ENCODE results near the gene FGFRL1. TPM values are rescaled to one million over a fixed set of nuclear protein-coding genes. Genes with fewer than 3 reads are reported as not detected.

The FGFRL1 gene
- total RNA-seq, 1 donor from 2014 or later: 59.8 TPM

- H3K27ac Mint-ChIP-seq (ENCODE audit: unreplicated experiment): peak overlapping the region; percentile 95
- no peaks in the 10 kb centered on the region for H3K27me3 Mint-ChIP-seq (ENCODE audit: unreplicated experiment)
- DNase-seq (ENCODE audit: extremely low spot score, unreplicated experiment): no peak
- H3K4me1 Mint-ChIP-seq (ENCODE audit: unreplicated experiment): peaks cover 60% of the 10 kb centered on the region
- no peaks in the 10 kb centered on the region for H3K36me3 Mint-ChIP-seq (ENCODE audit: unreplicated experiment)
- peak overlapping the region; percentile 48 for H3K4me3 Mint-ChIP-seq (ENCODE audit: unreplicated experiment)
- no peaks in the 10 kb centered on the region for H3K9me3 Mint-ChIP-seq (ENCODE audit: unreplicated experiment)
- TF ChIP-seq, protein P1, sequence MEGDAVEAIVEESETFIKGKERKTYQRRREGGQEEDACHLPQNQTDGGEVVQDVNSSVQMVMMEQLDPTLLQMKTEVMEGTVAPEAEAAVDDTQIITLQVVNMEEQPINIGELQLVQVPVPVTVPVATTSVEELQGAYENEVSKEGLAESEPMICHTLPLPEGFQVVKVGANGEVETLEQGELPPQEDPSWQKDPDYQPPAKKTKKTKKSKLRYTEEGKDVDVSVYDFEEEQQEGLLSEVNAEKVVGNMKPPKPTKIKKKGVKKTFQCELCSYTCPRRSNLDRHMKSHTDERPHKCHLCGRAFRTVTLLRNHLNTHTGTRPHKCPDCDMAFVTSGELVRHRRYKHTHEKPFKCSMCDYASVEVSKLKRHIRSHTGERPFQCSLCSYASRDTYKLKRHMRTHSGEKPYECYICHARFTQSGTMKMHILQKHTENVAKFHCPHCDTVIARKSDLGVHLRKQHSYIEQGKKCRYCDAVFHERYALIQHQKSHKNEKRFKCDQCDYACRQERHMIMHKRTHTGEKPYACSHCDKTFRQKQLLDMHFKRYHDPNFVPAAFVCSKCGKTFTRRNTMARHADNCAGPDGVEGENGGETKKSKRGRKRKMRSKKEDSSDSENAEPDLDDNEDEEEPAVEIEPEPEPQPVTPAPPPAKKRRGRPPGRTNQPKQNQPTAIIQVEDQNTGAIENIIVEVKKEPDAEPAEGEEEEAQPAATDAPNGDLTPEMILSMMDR (IDR thresholded peaks at IDR 0.05): no peak
These were observed 30.5 kb downstream of the FGFRL1 start for GRCh38 chr4:1041936-1042330.

DNA sequence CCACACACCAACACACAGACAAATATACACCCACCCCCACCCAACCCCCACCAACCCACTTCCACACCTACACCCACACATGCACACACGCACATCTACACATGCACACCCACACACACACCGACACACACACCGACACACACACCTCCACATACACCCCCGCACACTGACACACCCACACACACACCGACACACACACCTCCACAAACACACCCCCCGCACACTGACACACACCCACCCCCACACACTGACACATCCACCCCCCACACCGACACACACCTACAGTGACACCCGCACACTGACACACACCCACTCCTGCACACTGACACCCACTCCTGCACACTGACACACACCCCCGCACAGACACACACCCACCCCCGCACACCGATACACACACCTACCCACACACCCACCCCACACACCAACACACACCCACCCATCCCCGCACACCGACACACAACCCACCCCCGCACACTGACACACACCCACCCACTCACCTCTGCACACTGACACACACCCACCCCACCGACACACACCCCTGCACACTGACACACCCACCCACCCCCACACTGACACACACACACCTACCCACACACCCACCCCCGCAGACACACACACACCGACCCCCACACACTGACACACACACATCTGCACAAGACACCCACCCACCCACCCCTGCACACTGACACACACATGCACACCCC, 31.1 kb downstream of the FGFRL1 start:
- Mint-ChIP-seq H3K4me3 (ENCODE audit: unreplicated experiment) (no peak overlapping the region), H3K9me3 (ENCODE audit: unreplicated experiment) (no peaks in the 10 kb centered on the region), H3K36me3 (ENCODE audit: unreplicated experiment) (no peaks in the 10 kb centered on the region), H3K27ac (ENCODE audit: unreplicated experiment) (peak overlapping the region; percentile 95), H3K27me3 (ENCODE audit: unreplicated experiment) (no peaks in the 10 kb centered on the region), H3K4me1 (ENCODE audit: unreplicated experiment) (peaks cover 64% of the 10 kb centered on the region)
- DNase-seq (ENCODE audit: extremely low spot score, unreplicated experiment): no peak
- TF ChIP-seq, protein P1 (IDR thresholded peaks at IDR 0.05): no peak

DNA sequence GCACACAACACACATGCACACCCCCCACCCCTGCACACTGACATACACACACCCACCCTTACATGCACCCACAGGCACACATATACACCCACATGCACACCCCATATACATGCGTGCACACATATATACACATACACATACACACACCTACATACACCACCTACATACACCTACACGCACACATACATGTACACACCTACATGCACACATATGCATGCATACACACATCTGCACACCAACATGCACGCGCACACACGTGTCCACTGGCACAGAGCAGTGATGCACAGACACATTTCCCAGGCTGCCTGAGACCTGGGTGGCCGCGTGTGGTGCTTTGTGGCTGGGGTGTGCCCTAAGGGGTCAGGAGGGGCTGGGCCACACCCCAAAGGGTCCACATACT, 31.7 kb downstream of the FGFRL1 start:
- Mint-ChIP-seq H3K27ac (ENCODE audit: unreplicated experiment) (peak overlapping the region; percentile 96), H3K36me3 (ENCODE audit: unreplicated experiment) (no peaks in the 10 kb centered on the region), H3K4me1 (ENCODE audit: unreplicated experiment) (peaks cover 66% of the 10 kb centered on the region), H3K9me3 (ENCODE audit: unreplicated experiment) (no peaks in the 10 kb centered on the region), H3K4me3 (ENCODE audit: unreplicated experiment) (peak overlapping the region; percentile 46), H3K27me3 (ENCODE audit: unreplicated experiment) (no peaks in the 10 kb centered on the region)
- DNase-seq (ENCODE audit: extremely low spot score, unreplicated experiment): no peak
- TF ChIP-seq, protein P1 (IDR thresholded peaks at IDR 0.05): no peak

DNA sequence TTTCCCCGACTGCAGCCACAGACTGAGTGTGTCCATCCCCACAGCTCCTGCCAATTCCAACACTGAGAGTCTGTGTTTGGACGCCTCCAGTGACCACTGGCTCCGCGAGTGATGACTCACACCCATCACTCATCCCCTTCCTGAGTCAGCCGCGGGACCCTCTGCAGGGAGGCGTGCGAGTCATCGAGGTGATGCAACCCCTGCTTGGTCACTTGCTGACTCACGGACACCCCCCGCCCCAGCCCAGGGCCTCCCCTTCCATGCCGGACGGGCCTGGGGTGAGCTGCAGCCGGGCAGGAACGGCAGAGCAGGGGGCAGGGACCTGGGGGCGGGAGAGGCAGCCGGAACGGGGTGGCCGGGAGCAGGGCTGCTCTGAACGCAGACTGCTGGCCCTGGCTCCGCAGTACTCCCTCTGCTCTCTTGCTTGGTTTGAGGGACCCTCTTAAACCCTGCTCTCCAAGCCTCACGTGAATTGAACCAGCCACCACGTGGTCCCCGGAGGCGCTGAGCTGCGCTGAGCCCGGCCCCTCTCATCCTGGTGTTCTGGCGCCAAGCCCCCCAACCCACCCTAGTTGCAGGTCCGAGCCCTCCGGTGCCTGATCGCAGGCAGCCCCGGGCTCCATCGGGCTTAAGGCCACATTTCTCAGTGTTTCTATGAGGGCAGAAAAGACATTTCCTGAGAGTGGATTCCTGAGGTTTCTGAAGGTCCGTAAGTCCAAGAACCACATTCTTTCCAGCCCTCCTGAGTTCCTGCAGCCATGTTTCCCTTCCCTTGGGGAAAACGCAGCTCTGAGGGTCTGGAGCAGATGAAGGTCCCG, 32.4 kb downstream of the FGFRL1 start:
- Mint-ChIP-seq H3K4me3 (ENCODE audit: unreplicated experiment) (peak overlapping the region; percentile 26), H3K27ac (ENCODE audit: unreplicated experiment) (peak overlapping the region; percentile 96), H3K27me3 (ENCODE audit: unreplicated experiment) (no peaks in the 10 kb centered on the region)

More for the DNA sequence above, 32.4 kb downstream of the FGFRL1 start:
- Mint-ChIP-seq H3K4me1 (ENCODE audit: unreplicated experiment) (peaks cover 65% of the 10 kb centered on the region), H3K9me3 (ENCODE audit: unreplicated experiment) (no peaks in the 10 kb centered on the region), H3K36me3 (ENCODE audit: unreplicated experiment) (no peaks in the 10 kb centered on the region)
- TF ChIP-seq, protein P1 (IDR thresholded peaks at IDR 0.05): no peak
- DNase-seq (ENCODE audit: extremely low spot score, unreplicated experiment): peak; percentile 98
